HG02610 (cell line): ENCODE measurements around the gene CLASP1.
"Not testable (repeated sequence)": the region's sequence is repeated elsewhere in the genome, so short reads cannot be mapped to it uniquely, and the experiment has no call there.

ENCODE experiments used
- ATAC-seq: cut with Tn5 transposase; IDR thresholded peaks from one replicate; pipeline ENCODE4 v1.9.1; 2021; ENCODE audit warnings: mild to moderate bottlenecking, moderate library complexity; ENCODE audit not compliant: unreplicated experiment

CLASP1 gene

DNA sequence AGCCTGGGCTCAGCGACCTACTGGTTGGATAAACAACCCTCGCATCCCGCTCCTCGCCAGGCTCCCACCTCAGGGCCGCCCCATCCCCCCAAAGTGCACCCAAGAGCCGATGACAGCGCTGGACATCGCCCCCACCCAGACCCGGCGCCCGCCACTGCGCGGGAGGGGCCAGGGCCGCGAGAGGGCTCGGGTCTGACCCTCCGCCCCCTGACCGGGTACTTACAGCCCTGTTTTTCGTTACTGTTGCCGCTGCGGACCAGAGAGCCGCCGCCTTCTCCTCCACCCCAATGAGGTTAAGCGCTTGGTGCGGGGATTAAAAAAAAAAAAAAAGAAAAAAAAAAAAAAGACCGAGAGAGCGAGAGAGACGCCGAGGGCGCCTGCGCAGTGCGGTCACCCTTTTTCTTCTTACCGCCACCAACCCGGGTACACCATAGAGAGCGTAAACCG, at the start of gene CLASP1:
CLASP1 (minus strand) TSS at position 314 of the 447 bp plus-strand sequence. CDS start 43,567 bp downstream, outside the sequence.
- peak; percentile 40 for ATAC-seq

DNA sequence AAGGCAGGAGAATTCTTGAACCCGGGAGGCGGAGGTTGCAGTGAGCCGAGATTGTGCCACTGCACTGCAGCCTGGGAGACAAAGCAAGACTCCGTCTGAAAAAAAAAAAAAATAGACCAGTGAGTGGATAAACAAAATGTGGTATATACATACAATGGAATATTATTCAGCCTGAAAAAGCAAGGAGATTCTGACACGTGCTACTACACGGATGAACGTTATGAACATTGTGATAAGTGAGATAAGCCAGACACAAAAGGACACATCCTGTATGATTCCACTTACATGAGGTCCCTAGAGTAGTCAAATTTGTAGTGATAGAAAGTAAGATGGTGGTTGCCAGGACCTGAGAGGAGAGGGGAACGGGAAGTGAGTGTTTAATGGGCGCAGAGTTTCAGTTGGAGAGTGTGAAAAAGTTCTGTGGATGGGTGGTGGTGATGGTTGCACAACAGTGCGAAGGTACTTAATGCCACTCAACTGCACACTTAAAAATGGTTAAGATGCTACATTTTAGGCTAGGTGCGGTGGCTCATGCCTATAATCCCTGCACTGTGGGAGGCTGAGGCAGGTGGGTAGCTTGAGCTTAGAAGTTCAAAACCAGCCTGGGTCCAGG, 49.2 kb upstream of the CLASP1 start:
- no peak for ATAC-seq

DNA sequence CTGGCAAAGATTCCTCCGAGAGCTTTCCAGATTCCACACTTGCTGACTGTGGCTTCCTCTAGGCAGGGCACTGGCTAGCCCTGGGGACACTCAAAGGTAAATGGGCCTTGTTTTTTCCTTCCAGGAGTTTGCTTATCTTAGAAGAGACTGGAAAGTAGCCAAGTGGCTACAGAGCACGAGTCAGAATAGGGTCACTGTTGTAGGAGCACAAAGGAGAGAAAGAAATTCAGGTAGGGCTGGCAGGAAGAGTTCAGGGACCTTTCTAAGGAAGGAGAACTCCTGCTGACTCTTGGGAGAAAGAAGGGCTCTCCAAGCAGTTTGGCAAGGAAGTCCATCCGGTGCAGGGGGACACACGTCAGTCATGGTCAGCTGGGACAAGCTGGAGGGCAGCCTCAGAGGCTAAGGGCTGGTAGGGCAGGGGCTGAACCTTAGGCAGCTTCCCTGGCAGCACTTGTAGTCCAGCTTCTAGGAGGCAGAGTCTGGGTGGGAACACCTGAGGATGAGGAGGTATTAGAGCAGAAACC, 47.9 kb upstream of the CLASP1 start:
- no peak for ATAC-seq

DNA sequence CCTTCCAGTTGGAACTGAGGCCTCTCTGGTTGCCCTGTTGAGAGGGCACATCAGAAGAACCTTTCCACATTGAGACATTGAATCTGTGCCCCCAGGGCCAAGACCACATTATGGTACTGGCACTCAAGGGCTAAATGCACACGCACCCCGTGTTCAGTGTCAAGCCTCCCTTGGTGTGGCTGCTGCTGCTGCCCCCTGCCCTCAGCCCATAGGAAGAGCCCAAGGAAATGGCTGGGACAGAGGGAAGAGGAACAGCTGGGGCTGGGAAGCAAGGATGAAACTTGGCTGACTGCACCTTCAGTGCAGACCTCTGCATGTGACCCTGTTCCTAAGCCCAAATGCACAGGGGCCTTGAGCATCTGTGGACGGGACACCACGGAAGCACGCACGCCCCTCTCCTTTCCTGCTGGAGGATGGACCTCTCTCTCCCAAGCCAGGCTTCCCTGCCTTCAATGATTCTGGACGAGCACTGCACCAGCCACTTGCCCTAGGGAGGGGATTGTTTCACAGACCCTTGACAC, 47.2 kb upstream of the CLASP1 start:
- no peak for ATAC-seq

DNA sequence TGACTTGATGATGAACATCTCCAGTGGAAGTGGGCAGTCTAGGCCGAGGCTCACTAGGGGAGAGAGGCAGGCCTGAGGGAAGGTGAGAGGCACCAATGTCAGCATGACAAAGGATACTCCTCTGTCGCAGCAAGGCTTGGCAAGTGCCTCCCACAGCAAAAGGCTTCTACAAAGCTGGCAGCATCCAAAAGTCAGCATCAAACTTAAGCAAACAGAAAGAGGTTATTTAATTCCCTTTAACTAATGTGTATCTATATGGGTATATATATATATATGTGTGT, 45.8 kb upstream of the CLASP1 start:
- no peak for ATAC-seq

- ATAC-seq, result no peak
Measured at GRCh38 chr2:121694398-121695170, 45.3 kb upstream of the CLASP1 start.

DNA sequence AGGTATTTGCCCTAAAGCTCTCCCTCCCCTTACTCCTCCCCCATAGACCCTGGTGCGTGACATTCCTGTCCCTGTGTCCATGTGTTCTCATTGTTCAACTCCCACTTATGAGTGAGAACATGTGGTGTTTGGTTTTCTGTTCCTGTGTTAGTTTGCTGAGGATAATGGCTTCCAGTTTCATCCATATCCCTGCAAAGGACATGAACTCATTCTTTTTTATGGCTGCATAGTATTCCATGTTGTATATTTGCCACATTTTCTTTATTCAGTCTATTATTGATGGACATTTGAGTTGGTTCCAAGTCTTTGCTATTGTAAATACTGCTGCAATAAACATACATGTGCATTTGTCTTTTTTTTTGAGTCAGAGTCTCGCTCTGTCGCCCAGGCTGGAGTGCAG, 41.3 kb upstream of the CLASP1 start:
- ATAC-seq, result not testable (repeated sequence)

GRCh38 chr2:121690095-121690494, 40.8 kb upstream of the CLASP1 start:
- no peak for ATAC-seq

GRCh38 chr2:121689356-121689755, 40.1 kb upstream of the CLASP1 start:
- ATAC-seq, result no peak

DNA sequence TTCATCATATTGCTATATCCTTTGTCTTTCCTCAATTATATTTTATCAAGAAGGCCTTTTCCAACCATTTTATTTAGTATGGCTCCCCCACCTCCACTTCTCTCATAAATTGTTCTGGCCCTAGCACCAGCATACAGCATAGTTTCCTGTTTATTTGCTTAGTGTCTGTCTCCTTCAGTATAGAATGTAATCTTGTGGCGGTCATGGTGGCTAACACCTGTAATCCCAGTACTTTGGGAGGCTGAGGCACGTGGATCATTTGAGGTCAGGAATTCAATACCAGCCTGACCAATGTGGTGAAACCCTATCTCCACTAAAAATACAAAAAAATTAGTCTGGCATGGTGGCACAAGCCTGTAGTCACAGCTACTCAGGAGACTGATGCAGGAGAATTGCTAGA, 39.6 kb upstream of the CLASP1 start:
- ATAC-seq, result no peak

DNA sequence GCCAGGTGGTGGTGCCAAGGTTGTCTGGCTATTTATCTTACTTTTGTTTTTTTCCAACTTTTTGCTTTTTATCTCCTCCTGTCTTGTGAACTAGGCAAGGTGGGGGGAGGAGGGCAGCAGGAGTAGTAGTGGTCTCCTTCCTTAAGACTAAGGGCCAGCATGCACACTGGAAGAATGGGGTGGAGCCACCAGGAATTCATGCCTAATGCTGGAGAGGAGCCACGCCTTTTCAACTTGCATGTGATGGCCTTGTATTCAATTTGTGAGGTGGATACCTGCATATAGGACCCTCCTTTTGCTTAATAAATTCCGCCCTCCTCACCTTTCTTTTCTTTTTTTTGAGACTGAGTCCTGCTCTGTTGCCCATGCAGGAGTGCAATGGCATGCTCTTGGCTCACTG, 37.6 kb upstream of the CLASP1 start:
- ATAC-seq, result no peak

DNA sequence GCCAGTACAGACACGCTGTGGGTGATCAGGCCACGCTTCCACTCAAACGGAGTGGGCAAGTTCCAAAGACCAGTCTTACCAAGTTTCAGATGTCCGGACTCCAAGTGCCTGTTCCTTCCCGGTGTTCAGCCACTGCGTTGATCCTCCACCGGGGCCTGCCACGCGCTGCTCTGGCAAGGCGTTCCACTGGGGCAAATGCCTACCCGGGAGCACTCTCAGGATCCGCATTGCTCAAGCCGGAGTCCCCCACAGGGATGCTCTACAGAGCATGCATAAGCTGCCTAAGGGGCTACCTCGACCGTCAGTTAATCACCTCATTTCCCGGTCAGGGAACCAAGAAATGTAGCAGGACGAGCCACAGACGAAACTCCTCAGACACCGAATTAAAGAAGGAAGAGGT, 37.0 kb upstream of the CLASP1 start:
- no peak for ATAC-seq

DNA sequence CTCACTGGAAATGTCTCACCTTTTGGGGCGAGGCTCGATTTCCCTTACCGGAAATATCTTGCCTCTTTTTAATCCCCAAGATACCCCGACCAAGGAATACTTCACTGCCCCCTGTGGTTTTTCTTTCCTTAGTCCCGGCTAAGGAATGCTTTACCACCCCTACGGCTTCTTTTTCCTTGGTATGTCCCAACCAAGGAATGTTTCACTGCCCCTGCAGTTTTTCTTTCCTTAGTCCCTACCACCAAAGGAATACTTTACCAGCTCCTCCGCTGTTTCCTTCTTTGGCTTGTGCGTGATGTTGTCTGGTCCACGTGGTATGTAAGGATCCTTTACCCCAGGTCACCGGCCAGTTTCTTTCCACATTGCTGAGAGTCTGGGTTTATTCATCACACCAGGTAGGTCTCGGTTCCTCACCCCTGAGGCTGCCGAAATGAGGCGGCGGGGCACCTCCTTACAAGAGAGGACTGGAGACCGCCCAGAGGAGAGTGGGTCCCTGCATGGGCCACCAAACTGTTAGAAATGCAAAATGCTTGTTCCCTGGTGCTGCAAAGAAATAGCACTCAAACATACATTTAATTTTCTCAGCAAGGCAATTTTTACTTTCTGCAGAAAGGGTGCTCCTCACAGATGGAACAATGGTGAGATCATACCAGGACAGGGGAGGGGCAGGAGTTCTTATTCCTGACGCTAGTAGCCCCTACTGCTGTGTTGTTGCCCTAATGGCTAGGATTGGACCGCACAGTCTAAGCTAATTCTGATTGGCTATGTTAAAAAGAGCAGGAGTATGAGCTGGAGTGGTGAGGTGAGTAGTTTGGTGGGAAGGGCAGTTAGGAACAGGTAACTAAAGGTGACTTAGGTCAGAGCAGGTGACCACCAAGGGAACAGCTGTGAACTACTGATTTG, 33.4 kb upstream of the CLASP1 start:
- ATAC-seq, result no peak

DNA sequence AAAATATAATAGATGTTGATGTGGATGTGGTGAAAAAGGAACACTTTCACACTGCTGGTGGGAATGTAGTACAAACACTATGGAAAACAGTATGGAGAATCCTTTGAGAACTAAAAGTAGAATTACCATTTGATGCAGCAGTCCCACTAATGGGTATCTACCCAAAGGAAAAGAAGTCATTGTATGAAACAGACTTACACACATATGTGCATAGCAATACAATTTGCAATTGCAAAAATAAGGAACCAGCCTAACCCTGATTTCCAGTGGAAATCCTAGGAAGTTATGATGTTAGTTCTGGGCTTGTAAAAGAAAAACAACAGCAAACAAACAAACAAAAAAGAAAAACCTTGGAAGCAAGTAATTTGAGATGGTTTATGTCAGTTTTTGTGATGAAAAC, 28.6 kb upstream of the CLASP1 start:
- no peak for ATAC-seq

DNA sequence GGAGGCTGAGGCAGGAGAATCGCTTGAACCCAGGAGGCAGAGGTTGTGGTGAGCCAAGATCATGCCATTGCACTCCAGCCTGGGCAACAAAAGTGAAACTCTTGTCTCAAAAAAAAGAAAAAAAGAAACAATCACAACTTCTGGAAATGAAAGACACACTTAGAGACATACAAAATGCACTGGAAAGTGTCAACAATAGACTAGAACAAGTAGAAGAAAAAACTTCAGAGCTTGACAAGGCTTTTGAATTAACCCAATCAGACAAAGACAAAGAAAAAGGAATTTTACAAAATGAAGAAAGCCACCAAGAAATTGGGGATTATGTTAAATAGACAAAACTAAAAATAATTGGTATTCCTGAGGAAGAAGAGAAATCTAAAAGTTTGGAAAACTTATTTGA, 22.4 kb upstream of the CLASP1 start:
- ATAC-seq, result not testable (repeated sequence)

GRCh38 chr2:121670181-121670580, 20.9 kb upstream of the CLASP1 start:
- no peak for ATAC-seq

- no peak for ATAC-seq
Measured at GRCh38 chr2:121667618-121668017, 18.4 kb upstream of the CLASP1 start.

DNA sequence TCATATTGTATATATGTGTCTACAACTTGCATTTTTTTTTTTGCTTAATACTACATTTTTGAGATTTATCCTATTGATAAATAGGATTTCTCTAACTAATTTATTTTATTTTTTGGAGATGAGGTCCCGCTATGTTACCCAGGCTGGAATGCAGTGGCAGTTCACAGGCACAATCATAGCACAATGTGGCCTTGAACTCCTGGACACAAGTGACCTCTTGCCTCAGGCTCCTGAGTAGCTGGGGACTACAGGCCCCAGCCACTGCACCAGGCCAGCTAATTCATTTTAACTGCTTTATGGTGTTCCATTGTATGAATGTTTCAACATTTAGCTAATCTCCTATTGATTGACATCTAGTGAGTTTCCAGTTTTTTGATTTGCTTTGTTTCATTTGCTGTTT, 16.8 kb upstream of the CLASP1 start:
- no peak for ATAC-seq

GRCh38 chr2:121665504-121665903, 16.2 kb upstream of the CLASP1 start:
- no peak for ATAC-seq

- no peak for ATAC-seq
Measured at GRCh38 chr2:121664713-121665112, 15.5 kb upstream of the CLASP1 start.

- no peak for ATAC-seq
Measured at GRCh38 chr2:121664086-121664485, 14.8 kb upstream of the CLASP1 start.
